Endothelial cell of hepatic sinusoid (primary cell): ENCODE data around the gene TLK1.

Experiments
- in situ Hi-C: cut with HindIII; loops from 2 replicates; pipeline ENCODE4 v1.10.0; 2017; ENCODE audit warnings: low sequenced_read_pairs

TLK1 gene

DNA sequence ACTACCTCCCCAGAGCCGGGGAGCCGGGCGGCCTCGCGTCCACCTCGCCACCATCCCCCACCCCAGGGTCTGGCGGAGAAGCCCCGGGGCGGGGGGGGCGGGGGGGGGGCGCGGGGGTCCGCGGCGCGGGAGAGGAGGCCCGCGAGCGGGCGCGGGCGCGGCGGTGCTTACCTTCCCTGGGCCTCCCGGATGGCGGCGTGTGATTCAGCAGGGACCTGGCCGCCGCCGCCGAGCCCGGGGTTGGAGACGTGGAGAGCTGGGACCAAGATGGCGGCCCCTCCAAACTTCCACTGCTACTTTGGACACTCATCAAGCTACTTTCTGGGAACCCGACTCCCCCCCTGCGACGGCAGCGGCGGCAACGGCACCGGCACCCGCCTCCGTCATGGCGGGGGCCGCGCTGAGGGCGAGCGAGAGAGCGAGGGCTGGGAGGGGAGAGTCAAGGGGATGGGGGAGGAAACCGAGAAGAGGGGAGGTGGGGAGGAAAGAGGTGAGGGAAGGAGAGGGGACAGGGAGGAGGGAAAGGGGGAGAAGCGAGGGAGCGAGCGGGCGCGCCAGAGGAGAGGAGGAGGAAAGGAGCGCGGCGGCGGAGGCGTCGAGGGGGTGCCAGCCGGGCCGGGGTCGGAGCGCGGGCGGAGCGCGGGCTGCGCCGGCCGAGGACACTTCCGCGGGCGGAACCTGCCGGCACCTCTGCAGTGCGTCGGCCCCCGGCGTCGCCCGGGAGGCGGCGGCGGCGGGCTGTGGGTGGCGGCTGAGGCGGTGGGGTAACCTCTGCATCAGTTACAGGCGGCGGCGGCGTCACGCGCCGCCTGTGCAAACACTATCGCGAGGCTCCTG is at the start of gene TLK1:
Gene TLK1, minus strand, starts transcription at position 775 of the 837 bp plus-strand sequence. Its CDS starts 465 bp downstream, at position 310.
- in situ Hi-C loops = no loop called here

DNA sequence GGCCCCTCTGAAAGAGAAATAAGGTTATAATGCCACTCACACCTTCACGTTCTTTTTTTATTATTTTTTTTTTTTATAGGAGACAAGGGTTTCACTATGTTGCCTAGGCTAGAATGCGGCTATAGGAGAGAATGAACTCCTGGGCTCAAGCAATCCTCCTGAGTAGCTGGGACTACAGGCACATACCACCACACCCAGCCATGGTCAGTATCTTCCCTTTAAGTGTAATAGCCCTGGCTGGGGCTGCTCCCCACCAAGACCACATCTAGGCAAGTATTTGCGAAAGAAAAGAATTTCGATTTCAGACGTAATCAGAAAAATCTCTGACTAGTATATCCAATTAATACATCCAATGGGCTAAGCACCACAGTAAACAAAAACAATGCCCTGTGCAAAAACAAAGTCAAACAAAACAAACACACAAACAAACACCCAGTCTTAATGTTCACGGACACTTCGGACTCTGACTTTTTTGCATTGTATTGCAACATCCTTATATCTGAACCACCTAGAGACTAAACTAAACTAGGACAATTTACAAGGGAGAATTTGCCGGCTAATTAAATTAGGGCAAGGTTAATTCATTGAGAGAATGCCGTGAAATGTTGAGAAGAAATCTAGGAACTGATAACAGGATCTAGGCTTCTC is 49.6 kb upstream of the TLK1 start:
- in situ Hi-C loops = no loop called here

DNA sequence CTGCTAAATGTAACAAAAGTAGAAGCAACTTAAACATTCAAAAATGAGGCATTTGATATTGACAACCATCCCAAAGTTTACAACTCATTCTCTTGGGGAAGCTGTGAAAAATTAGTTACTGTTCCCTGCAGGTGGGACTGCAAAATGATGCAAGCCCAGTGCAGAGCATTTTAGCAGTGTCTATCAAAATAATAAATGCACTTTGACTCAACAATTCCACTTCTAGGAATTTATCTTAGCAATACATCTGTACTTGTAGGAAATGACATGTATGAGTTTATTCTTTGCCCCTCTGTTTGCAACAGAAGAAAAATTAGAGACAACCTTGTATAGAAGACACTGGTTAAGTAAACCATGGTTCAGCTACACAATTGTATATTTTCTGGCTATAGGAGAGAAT is 48.0 kb upstream of the TLK1 start:
- in situ Hi-C loops = no loop called here

DNA sequence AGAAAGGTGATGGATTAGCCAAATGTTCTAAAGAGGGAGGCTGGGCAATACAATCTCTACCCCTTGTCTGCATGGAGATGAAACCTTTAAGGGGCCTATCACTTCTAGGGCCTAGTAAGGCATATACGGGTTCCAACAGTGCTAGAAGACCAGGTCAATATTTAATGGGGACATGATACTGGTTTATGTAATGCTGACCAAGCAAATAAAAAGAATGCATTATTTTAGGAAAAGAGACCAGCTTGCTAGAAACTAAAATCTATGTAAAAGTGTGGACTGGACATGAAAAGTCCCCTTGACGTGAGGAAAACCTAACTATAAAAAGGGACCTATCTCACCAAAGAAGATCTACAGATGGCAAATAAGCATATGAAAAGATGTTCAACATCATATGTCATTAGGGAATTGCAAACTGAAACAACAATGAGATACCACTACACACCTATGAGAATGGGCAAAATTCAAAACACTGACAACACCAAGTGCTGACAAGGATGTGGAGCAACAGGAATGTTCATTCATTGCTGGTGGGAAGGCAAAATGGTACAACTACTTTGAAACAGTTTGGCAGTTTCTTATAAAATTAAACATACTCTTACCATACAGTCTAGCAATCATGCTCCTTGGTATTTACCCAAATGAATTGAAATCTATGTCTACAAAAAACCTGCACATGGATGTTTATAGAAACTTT is 45.9 kb upstream of the TLK1 start:
- in situ Hi-C loops = no loop called here

DNA sequence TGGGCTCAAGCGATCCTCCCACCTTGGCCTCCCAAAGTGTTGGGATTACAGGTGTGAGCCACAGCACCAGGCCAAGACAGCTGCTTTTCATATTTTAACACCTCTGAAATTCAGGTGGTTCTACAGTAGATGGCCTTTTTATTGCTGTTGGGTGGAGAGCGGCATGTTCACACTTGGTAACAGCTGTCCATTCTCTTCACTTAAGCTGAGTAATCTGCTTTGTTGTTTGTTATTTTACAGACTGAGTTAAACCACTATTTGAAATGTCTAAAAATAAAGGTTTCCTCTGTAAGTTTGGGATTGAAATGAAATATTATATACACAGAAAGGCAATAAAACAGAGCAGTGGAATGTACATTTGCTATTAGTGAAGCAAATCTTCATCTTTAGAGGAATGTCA is 44.9 kb upstream of the TLK1 start:
- in situ Hi-C loops = no loop called here

DNA sequence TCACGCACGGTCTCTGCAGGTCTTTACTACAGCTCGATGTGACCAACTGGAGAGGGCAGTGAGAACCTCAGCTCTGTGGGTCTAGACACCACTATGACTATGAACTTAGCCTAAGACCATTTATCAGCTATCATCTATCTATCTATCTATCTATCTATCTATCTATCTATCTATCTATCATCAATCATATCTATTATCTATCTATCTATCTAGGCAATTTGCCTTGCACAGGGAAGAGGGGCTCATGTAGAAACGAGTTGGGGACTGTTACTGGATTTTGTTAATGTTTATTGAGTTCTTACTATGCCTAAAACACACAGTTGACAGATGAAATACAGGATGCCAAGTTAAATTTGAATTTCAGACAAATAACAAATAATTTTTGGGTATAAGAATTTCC is 41.1 kb upstream of the TLK1 start:
- in situ Hi-C loops = no loop called here

DNA sequence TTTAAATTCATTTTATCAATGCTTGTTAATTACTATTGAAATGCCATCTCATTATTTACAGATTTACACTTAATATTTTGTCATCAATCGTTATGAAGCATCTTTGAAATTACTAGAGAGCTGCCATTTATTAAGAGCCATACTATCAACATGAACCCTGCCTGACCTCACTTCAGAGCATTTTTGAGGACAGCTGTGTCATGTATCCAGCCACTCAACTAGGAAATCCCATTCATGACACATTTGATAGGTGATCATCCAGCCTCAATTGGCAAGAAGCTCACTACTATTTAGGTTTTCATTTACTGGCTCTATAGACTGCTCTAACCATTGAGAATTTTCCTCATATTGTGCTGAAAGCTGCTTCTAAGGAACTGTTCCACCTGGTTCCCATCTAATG is 40.6 kb upstream of the TLK1 start:
- in situ Hi-C loops = no loop called here

DNA sequence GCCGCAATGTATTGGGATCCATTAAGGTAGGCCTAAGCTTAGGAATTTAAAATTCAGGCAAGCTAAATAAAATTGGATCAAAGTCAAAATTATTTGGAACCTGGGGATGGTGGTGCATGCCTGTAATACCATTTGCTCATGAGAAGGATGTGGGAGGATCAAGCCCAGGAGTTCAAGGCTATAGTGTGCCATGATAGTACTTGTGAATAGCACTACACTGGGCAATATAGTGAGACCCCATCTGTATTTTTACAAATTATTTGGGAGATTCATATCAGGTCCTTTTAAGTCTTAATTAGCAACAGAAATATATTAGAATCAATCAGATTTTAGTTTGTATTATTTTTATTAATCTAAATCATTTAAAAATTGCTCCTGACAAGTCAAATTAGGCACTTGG is 39.8 kb upstream of the TLK1 start:
- in situ Hi-C loops = no loop called here

DNA sequence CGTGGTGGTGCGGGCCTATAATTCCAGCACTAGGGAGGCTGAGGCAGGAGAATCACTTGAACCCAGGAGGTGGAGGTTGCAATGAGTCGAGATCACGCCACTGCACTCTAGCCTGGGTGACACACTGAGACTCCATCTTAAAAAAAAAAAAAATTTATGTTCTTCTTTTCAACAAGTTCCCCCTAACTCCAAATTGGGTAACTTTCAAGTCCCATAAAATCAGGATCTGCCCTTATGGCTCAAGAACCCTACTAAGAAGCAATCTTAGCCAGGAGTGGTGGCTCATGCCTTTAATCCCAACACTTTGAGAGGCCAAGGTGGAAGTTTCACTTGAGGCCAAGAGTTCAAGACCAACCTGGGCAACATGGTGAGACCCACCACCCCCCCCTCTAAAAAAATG is 30.3 kb upstream of the TLK1 start:
- in situ Hi-C loops = no loop called here

DNA sequence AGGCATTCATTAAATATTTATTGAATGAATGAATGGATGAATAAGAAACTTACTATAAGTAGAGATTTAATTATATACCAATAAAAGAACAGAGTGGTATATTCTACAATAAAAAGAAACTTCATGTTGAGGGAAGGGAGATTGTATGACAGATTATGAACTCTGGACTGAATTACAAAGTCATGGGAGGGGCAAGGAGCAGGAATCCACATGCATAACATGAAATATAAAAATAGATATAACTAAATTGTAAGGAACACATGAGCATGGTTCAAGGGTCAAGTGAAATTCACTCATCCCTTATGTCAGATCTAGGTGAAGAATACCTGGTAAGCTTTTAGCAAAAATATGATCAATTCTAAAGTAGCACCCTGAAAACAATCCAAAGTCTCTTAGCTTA is 27.1 kb upstream of the TLK1 start:
- in situ Hi-C loops = no loop called here

DNA sequence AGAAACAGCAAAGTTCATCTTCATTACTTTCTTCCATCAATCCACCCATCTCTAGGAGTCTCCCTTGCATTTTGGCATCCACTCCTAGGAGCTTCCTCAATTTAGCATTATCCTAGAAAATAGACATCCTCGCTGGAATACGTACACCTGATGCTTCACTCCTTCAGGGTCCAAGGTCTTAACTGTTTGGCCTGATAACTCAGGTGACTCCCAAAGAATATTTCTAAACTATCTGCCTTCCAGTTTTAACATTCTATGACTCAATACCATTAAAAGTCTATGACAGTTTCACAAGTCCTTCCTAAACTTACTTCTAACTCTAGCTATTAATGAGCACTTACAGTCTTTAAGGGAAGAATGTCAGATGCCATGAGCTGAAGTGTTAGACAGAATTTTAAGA is 26.5 kb upstream of the TLK1 start:
- in situ Hi-C loops = no loop called here

DNA sequence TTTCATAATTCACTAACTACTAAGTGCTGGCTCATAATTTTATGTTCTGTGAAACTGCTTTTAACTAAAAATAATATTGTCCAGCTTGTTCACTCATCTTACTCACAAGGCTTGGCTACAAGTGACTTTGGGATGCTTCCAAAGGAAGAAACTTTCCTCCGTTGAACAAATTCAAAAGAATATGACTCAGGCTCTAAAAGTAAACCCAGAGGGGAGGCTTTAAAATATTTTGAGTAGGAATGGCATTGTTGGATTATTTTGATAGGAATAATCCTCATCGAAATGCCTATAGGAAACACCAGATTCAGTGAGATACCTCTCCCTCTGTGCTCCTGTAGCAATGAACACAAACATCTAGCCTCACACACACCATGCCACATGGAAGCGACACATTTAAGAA is 25.2 kb upstream of the TLK1 start:
- in situ Hi-C loops = no loop called here

DNA sequence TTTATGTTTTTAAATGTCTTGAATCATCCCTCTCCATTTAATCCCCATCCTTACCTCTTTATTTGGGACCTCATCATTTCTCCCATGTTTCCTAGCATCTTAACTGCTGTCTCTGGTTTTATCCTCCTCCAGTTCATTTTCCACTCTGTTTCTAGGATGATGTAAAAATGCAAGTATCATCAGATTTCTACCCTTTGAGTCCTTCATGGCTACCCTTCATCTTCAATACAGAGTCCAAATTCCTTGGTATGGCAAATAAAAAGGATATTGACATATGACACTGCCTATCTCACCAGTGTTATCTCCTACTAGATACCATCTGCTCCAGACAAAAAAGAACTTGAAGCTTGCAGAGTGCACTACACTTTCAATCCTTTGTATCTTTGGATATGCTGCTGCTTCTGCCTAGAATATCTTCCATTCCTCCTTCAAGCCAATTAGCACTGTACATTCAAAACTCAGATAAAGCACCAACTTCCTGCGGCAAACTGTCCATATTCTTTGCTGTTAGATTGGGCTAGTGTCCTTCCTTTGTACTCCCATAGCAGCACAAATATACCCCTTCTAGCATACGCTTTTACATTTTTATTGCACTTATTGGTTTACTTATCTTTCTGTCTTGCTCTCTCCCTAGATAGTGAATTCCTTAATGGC is 24.6 kb upstream of the TLK1 start:
- in situ Hi-C loops = no loop called here

DNA sequence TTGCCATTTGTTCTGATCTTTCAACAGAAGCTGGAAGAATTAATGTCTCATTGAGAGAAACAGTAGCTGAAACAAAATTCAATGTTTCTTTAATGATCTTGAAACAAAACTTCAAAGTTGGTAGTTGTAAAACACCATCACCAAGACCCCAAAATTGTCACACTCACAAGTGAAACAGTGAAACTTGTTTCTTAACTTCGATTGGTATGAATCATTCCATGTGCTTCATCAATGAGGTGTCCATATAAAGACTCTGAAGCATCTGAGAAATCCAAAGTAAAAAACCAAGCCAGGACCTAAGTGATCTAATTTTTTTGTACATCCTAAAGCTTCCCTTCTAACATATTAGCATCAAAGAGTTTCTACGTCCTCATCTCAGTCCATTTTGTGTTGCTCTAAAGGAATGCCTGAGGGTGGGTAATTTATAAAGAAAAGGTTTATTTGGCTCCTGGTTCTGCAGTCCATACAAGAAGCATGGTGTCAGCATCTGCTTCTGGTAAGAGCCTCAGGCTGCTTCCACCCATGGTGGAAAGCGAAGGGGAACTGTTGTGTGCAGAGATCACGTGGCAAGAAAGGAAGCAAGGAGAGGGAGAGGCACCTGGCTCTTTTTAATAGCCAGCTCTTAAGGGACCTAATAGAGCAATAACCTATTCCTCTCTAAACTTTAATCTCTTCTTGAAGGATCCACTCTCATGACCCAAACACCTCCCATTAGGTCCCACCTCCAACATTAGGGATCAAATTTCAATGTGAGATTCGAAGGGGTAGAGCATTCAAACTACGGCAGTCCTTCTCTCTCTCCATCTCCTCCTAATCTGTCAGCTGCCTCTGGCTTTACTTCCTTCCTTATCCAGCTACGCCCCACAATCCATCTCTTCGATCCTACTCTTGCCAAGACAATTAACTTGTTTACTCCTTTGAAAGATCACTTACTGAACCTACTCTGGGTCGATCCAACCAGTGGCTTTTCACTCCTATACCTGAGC is 20.7 kb upstream of the TLK1 start:
- in situ Hi-C loops = no loop called here

DNA sequence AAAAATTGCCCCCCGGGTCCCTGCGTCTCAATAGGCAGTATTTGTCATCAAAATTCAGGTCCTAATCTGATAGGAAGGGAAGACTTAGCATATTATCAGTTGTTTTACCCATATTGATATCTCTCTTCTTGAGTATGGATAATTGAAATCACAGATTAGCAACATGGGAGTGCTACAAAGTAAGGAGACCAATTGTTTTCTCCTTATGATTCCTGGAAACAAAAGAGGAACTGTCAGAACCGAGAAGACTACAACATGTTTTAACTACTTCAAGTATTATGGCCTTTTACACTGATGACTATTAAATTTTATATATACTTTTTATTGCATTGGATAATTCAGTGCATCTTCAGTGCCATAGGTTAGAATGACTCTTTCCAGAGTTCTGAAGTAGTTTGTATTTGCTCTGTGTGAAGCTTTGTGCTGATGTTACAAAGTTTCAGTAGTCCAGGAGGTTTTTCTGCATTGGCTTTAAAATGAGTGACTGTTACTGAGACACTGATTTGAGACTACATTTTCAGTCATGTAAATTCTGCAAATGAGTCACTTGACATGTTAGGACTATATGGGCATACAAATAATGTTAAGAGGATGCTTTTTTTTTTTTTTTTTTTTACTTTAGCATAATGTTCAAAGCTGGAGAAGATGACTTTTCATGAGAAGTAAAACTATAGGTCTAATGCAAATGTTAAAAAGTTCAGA is 19.7 kb upstream of the TLK1 start:
- in situ Hi-C loops = no loop called here

DNA sequence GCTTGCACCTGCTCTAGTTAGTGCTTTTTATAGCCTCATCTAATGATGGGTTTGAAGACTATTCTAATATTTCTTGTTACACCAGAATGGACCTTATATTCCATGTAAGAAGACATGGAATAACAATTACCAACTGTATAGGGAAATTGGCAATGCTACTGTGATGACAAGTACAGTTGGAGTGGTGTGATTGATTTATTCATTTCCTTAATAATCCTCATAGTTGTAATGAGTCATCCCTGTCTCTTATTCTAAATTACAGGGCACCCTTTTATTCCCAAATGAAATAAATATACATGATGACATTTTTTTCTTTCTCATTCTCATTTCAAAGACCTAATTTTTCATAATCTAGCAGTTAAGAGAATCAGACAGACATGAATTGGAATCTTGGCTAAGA is 18.3 kb upstream of the TLK1 start:
- in situ Hi-C loops = no loop called here

DNA sequence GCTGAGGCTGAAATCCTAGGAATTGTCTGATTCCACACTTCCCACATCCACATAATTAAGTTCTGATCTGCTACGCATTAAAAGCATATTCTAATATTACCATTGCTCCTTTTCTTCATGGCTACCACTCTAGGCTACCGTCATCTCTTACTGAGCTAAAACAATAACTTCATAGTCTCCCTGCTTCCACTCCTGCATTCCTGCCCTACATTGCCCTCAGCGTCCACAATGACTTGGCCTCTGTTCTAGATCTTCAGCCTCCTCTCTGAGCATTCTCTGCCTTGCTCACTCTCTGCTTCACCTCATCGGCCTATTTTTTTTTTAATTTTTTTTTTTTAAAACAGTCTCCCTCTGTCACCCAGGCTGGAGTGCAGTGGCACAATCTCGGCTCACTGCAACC is 15.8 kb upstream of the TLK1 start:
- in situ Hi-C loops = no loop called here

DNA sequence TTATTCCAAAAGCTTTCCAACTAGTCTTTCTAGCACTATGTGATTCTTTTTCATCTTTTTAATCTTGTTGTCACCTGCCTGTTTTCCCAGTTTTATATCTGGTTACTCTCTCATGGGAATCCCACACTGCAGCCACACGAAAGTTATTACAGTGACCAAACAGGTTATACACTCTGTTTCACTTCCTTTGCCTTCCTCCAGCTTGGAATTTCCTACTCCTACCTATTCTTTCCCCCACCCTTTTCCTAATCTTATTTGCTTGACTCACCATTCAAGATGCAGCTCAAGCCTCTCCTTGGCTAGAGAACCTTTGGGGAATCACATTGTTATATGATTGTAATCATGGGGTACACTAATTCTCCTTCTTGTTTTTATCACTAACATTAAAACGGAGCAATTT is 13.4 kb upstream of the TLK1 start:
- in situ Hi-C loops = no loop called here

DNA sequence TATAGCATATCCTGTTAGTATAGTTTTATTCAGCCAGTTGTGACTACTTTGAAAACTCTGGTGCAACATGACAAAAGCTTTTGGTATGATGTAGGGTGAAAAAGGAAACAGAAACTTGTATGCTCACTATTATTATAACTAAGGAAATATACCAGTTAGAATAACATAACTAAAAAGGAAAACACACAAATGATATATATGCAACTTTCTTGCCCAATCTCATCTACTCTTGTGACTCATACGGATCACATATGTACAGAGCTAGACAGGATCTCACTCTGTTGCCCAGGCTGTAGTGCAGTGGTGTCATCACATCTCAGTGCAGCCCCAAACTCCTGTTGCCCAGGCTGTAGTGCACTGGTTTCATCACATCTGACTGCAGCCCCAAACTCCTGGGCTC is 12.4 kb upstream of the TLK1 start:
- in situ Hi-C loops = no loop called here

DNA sequence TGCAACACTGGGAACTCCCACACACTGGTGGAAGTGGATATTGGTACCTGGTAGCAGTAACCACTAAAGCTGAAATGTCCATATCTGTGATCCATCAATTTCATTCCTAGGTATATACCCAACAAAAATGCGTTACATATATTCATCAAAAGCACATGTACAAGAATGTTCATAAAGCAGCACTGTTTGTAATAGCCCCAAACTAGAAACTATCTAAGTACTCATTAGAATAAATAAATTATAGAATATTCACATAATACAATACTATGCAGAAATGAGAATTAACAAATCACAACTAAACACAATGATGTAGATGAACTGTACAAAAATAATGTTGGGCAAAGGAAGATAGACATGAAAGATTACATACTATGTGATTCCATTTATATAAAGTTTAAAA is 11.1 kb upstream of the TLK1 start:
- in situ Hi-C loops = no loop called here
